ENCODE measurements around the gene FBXW2.

The FBXW2 gene, protein sequence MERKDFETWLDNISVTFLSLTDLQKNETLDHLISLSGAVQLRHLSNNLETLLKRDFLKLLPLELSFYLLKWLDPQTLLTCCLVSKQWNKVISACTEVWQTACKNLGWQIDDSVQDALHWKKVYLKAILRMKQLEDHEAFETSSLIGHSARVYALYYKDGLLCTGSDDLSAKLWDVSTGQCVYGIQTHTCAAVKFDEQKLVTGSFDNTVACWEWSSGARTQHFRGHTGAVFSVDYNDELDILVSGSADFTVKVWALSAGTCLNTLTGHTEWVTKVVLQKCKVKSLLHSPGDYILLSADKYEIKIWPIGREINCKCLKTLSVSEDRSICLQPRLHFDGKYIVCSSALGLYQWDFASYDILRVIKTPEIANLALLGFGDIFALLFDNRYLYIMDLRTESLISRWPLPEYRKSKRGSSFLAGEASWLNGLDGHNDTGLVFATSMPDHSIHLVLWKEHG

DNA sequence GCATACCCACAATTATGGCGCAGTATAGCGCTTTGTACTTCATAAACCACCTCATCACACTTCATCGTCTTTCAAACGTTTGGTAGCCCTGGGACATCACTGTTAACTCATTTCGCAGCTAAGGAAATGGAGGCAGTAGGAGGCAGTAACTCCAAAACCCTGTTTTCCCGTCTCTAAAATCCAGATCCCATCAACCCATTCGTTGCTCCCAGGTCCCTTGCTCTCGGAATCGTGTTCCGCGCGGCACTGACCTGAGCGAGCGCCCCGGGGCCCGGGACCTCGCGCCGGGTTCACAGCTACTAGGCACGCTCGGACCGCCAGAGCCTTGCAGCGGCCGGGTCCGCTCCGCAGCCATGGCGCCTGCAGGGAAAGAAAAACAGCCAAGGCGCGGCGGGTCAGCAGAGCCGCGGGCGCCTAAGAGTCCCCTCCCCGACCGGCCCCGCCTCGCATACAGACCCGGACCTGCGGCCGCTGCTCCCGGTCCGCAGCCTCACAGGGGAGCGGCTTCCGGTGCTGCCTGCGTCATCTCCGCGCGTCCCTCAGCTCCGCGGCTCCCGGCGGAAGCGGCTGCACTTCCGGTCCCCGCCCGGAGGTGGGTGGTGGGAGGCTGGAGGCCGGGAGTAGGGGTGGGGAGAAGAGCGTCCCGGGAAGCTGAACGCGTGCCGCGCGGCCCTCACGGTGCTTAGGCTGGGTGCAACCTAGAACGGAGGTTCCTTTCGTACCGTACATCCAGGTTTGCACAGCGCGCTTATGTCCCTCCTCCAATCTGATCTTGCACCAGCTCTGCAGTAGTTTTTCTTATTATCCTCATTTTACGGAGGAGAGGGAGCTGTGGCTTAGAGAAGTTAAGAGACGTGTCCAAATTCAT, at the start of gene FBXW2:
Gene FBXW2, minus strand, starts transcription at position 519 of the 868 bp plus-strand sequence. CDS start 5,158 bp downstream, outside the sequence.
- peak within 1 kb of the TSS; percentile 84 to 88 for H3K27ac ChIP-seq
- peak; percentile 92 for DNase-seq (ENCODE audit: low spot score)
- peak within 1 kb of the TSS; percentile 83 for H3K4me3 ChIP-seq
- TF ChIP-seq, protein P1, sequence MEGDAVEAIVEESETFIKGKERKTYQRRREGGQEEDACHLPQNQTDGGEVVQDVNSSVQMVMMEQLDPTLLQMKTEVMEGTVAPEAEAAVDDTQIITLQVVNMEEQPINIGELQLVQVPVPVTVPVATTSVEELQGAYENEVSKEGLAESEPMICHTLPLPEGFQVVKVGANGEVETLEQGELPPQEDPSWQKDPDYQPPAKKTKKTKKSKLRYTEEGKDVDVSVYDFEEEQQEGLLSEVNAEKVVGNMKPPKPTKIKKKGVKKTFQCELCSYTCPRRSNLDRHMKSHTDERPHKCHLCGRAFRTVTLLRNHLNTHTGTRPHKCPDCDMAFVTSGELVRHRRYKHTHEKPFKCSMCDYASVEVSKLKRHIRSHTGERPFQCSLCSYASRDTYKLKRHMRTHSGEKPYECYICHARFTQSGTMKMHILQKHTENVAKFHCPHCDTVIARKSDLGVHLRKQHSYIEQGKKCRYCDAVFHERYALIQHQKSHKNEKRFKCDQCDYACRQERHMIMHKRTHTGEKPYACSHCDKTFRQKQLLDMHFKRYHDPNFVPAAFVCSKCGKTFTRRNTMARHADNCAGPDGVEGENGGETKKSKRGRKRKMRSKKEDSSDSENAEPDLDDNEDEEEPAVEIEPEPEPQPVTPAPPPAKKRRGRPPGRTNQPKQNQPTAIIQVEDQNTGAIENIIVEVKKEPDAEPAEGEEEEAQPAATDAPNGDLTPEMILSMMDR (IDR thresholded peaks at IDR 0.05), result no peak

DNA sequence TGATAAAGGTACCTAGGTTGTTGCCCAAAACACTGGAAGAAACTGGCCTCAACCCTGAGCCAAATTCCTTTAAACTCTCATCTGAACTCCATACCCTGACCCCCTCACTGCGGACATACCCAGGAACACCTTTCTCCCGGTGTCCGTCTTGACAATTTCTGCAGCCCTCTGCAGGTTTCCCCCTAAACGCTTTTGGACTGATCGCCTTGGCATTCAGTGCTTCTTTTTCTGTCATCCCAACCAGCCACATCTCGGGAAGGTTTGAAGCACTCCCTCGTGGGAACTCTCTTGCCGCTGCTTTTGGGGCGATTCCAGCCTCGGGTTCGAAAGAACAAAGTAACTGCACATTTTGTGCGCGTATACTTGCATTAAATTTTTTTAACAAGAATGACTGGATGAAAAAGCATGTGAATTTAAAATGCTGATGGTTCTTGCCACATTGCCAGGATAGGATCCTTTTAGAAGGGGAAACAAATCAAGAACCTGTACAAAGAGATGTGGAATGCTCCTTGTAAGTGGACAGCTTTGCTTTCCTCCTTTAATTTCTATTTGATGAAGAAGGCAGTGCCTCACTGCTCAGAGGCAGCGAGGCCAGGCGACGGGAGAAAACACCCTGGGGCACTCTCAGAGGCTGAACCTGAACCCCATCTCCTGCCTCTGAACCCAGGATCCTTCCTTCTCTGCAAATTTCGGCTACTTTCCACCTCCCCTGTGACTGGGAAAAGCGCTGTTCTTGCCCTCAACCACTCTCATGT, 48.9 kb upstream of the FBXW2 start:
- TF ChIP-seq, protein P1 (IDR thresholded peaks at IDR 0.05), result no peak
- DNase-seq (ENCODE audit: low spot score), result no peak
- H3K27ac ChIP-seq, result peak overlapping the region; percentile 92 to 96
- peak overlapping the region; percentile 96 for H3K4me3 ChIP-seq

DNA sequence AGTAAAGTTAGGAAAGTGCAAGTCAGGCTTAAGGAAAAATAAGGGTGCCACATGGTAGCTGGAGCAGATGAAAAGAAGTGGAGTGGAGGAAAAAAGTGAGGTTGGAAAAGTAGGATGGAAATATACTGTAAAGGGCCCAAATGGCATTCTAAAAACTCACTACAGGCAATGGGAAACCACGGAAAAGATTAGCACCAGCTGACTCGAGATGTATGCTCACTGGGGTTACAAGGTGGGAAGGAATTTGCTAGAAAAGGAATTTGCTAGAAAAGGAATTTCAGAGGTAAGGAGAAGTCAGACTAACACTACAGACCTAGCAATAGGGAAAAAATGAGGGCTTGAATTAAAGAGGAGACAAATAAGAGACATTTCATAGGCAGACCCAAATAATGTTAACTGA, 45.9 kb upstream of the FBXW2 start:
- DNase-seq (ENCODE audit: low spot score), result no peak
- H3K4me3 ChIP-seq, result no peak overlapping the region
- no peak overlapping the region for H3K27ac ChIP-seq
- TF ChIP-seq, protein P1 (IDR thresholded peaks at IDR 0.05), result no peak

DNA sequence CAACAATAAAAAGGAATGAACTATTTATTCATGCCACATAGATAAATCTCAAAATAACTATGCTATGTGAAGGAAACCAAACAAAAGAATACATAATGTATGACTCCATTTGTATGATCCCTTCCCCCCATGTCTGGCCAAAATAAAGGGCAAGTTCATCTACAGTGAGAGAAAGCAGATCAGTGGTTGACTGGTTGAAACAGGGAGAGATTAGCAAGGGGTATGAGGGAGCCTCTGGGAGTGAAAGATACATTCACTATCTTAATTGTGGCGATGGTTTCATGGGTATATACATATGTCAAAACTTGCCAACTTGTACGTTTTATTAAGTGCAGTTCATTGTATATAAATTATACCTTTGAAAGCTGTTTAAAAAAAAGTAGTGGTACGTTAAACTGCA, 44.7 kb upstream of the FBXW2 start:
- Histone ChIP-seq H3K4me3 (no peak overlapping the region), H3K27ac (no peak overlapping the region)
- DNase-seq (ENCODE audit: low spot score), result no peak
- TF ChIP-seq, protein P1 (IDR thresholded peaks at IDR 0.05), result no peak

DNA sequence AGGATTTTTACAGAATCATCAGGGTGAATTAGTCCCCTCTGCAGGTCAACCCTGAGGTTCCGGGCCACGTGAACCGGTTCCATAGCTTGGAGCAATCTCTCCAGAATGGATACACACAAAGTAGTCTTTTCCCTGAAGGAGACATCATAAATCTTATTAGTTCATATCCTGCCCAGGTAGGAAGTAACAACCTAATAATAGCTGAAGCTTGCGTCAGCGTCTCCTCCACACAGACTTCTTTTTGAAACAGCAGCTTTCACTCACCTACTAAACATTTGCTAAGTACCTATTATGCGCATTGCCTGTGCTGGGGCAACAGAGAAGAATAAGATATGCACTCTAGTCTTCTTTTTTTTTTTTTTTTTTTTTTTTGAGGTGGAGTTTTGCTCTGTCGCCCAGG, 40.1 kb upstream of the FBXW2 start:
- no peak overlapping the region for H3K4me3 ChIP-seq
- TF ChIP-seq, protein P1 (IDR thresholded peaks at IDR 0.05), result no peak
- no peak for DNase-seq (ENCODE audit: low spot score)
- no peak overlapping the region for H3K27ac ChIP-seq

DNA sequence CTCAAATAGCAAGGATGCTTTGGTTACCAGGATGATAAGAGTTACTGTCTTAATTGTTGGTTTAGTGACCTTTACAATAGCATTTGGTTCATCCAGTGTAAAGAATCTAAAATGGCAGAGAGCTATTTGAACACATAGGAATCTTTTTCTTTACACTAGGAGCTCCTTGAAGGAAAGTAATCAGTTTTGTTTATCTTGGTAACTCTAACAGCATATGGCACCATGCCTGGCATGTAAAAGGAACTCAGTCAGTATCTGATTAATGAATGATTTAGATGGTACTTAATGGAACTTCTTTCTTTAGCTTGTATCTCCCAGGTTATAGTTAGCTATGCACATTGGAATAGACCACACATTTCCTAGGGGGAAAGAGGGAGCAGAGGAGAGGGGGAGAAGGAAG, 39.6 kb upstream of the FBXW2 start:
- no peak overlapping the region for H3K27ac ChIP-seq
- TF ChIP-seq, protein P1 (IDR thresholded peaks at IDR 0.05), result no peak
- no peak overlapping the region for H3K4me3 ChIP-seq
- DNase-seq (ENCODE audit: low spot score), result no peak
